ENCODE data around the gene TMEM132C. TPM values are rescaled to one million over a fixed set of nuclear protein-coding genes. Genes with fewer than 3 reads are reported as not detected.

Gene TMEM132C
- total RNA-seq, 1 experiment from 2014 or later = not detected

GRCh38 chr12:128643155-128643554 is 376.2 kb downstream of the TMEM132C start:
- H3K4me3 Mint-ChIP-seq (ENCODE audit: low read depth, unreplicated experiment) = no peak overlapping the region
- TF ChIP-seq CTCF (IDR thresholded peaks at IDR 0.05; ENCODE audit: unreplicated experiment) = no peak

GRCh38 chr12:128644664-128645296 is 377.8 kb downstream of the TMEM132C start:
- no peaks in the 10 kb centered on the region for H3K4me1 Mint-ChIP-seq (ENCODE audit: low read depth, unreplicated experiment)
- DNase-seq = peak; percentile 9
- intact Hi-C loops (cut with micrococcal nuclease; ENCODE audit: unreplicated experiment) = no loop called here
- H3K27ac Mint-ChIP-seq (ENCODE audit: unreplicated experiment) = no peak overlapping the region
- TF ChIP-seq CTCF (IDR thresholded peaks at IDR 0.05; ENCODE audit: unreplicated experiment) = peak; percentile 41
- H3K27me3 Mint-ChIP-seq (ENCODE audit: unreplicated experiment) = no peaks in the 10 kb centered on the region
- BruUV-seq (replicated peaks) = no TSS peak
- no peak overlapping the region for H3K4me3 Mint-ChIP-seq (ENCODE audit: low read depth, unreplicated experiment)
- no peaks in the 10 kb centered on the region for H3K36me3 Mint-ChIP-seq (ENCODE audit: insufficient read depth, unreplicated experiment)
- CTCF ChIA-PET = no interaction called here
- peaks cover 38% of the 10 kb centered on the region for H3K9me3 Mint-ChIP-seq (ENCODE audit: low read depth, unreplicated experiment)

More at GRCh38 chr12:128643155-128643554, 376.2 kb downstream of the TMEM132C start:
- Mint-ChIP-seq H3K36me3 (ENCODE audit: insufficient read depth, unreplicated experiment) (no peaks in the 10 kb centered on the region), H3K4me1 (ENCODE audit: low read depth, unreplicated experiment) (no peaks in the 10 kb centered on the region), H3K27me3 (ENCODE audit: unreplicated experiment) (no peaks in the 10 kb centered on the region), H3K27ac (ENCODE audit: unreplicated experiment) (no peak overlapping the region), H3K9me3 (ENCODE audit: low read depth, unreplicated experiment) (peaks cover 36% of the 10 kb centered on the region)
- CTCF ChIA-PET = no interaction called here
- DNase-seq = no peak
- intact Hi-C loops (cut with micrococcal nuclease; ENCODE audit: unreplicated experiment) = no loop called here
- BruUV-seq (replicated peaks) = no TSS peak

- Mint-ChIP-seq H3K27me3 (ENCODE audit: unreplicated experiment) (no peaks in the 10 kb centered on the region), H3K4me1 (ENCODE audit: low read depth, unreplicated experiment) (no peaks in the 10 kb centered on the region), H3K27ac (ENCODE audit: unreplicated experiment) (no peak overlapping the region), H3K9me3 (ENCODE audit: low read depth, unreplicated experiment) (peaks cover 24% of the 10 kb centered on the region), H3K36me3 (ENCODE audit: insufficient read depth, unreplicated experiment) (no peaks in the 10 kb centered on the region), H3K4me3 (ENCODE audit: low read depth, unreplicated experiment) (no peak overlapping the region)
- intact Hi-C loops (cut with micrococcal nuclease; ENCODE audit: unreplicated experiment) = no loop called here
- BruUV-seq (replicated peaks) = no TSS peak
- CTCF ChIA-PET = interaction anchor here (0.5 kb wide), 1 partner anchor 86 kb away, joined by 3 read pairs; no protein-coding TSS in a partner anchor
- DNase-seq = no peak
- no peak for TF ChIP-seq CTCF (IDR thresholded peaks at IDR 0.05; ENCODE audit: unreplicated experiment)
Observed at GRCh38 chr12:128649902-128650301, 382.9 kb downstream of the TMEM132C start.

- no peaks in the 10 kb centered on the region for H3K36me3 Mint-ChIP-seq (ENCODE audit: insufficient read depth, unreplicated experiment)
- CTCF ChIA-PET = no interaction called here
- no peak for DNase-seq
- no peak for TF ChIP-seq CTCF (IDR thresholded peaks at IDR 0.05; ENCODE audit: unreplicated experiment)
- H3K4me1 Mint-ChIP-seq (ENCODE audit: low read depth, unreplicated experiment) = no peaks in the 10 kb centered on the region
- BruUV-seq (replicated peaks) = no TSS peak
- no peak overlapping the region for H3K4me3 Mint-ChIP-seq (ENCODE audit: low read depth, unreplicated experiment)
- H3K27me3 Mint-ChIP-seq (ENCODE audit: unreplicated experiment) = no peaks in the 10 kb centered on the region
- H3K27ac Mint-ChIP-seq (ENCODE audit: unreplicated experiment) = no peak overlapping the region
- intact Hi-C loops (cut with micrococcal nuclease; ENCODE audit: unreplicated experiment) = no loop called here
- peaks cover 14% of the 10 kb centered on the region for H3K9me3 Mint-ChIP-seq (ENCODE audit: low read depth, unreplicated experiment)
Observed at GRCh38 chr12:128652136-128652751, 385.3 kb downstream of the TMEM132C start.
